Esophagus mucosa (tissue), 1 donor: ENCODE data around the gene ZNF808. TPM values are rescaled to one million over a fixed set of nuclear protein-coding genes. Genes with fewer than 3 reads are reported as not detected.
"Not testable (repeated sequence)": the region's sequence is repeated elsewhere in the genome, so short reads cannot be mapped to it uniquely, and the experiment has no call there.

Experiments used
- ATAC-seq: fragments of 200-7000 bp; cut with Tn5 transposase; one replicate; pipeline ENCODE4 v1.9.1; 2020
- total RNA-seq: library from RNA; stranded (reverse); gene quantifications from one replicate; pipeline ENCODE4 v1.2.4, GENCODE V29; 2023
- donor health status: DM: yes; HTN: yes; CAD: no.

The ZNF808 gene
- total RNA-seq, 1 donor from 2014 or later = 10.0 TPM

GRCh38 chr19:52536448-52536800, 9.0 kb downstream of the ZNF808 start:
- peak; percentile 30 for ATAC-seq

- ATAC-seq = not testable (repeated sequence)
Measured at GRCh38 chr19:52538815-52539214, 11.3 kb downstream of the ZNF808 start.

DNA sequence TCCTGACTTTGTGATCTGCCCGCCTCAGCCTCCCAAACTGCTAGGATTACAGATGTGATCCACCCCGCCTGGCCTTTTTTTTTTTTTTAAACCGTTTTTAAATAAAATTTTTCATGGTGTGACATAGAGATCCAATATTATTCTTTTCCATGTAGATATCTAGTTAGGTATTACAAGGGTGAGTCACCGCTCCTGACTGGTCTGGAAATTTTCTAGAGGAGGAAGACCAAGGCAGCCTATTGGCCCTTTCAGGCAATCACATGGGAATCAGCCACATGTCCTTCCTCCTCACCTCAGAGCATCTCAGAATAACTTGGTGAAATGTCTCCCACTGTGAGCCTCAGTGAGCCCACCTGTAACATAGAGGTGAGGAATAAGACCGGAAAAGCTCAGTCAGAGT, 13.7 kb downstream of the ZNF808 start:
- not testable (repeated sequence) for ATAC-seq

DNA sequence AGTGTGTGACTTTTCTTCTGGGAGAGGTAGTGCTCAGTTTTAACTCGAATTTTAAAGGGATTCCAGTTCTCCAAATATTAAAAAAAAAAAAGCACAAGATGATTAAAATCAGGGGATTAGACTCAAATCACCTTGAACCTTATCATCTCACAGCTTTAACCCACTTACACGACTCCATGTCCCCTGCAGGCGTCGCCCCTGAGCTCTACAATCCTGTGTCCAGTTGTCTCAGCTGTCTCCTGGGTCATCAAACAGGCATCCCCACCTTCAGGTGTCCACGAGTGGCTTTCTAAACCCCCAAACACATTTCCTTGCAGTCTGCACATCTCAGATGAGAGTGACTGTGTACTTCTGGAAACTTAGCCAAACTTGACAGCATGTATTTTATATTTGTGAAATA, 14.1 kb downstream of the ZNF808 start:
- no peak for ATAC-seq

DNA sequence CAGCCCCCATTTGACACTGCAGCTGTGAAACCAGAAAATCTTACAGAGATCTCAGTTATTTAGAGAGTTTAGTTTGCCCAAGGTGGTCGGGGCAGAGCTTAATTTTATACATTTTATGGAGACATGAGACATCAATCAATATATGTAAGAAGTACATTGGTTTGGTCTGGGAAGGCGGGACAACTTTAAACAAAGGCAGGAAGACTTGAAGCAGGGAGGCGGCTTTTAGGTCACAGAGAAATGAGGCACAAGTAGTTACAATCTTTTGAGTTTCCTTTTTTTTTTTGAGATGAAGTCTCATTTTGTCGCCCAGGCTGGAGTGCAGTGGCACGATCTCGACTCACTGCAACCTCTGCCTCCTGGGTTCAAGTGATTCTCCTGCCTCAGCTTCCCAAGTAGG, 15.1 kb downstream of the ZNF808 start:
- ATAC-seq = not testable (repeated sequence)

DNA sequence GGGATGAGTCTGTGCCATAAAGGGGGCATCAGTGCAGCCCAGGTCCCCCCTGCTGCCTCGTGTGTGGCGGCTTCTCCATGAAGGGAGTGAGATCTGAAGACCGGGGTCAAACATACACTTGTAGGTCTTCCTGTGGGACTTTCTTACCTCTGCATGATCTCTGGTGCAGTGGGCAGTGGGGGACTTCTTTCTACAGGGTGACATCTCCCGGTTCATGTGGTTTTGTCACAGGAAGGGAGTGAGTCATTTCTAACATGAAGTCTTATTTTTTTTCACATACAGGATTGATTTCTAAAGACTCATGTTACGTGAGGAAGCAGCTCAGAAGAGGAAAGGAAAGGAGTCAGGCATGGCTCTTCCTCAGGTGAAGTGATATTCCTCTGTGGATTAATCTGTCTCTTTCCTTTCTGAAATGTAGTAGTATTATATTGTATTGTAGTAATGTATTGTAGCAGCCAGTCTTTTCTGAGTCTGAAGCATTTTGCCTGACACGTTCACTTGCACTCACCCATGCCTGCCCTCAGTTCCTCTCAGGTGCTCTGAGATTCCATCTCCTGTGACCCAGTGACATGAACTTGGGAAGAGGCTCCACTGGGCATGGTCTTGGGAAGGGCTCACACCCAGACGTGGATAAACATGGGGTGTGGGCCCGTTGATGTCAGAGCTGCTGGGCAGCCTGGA, 15.7 kb downstream of the ZNF808 start:
- no peak for ATAC-seq

- no peak for ATAC-seq
Measured at GRCh38 chr19:52554216-52554971, 26.9 kb downstream of the ZNF808 start.

GRCh38 chr19:52557231-52557995, 29.9 kb downstream of the ZNF808 start:
- ATAC-seq = no peak

DNA sequence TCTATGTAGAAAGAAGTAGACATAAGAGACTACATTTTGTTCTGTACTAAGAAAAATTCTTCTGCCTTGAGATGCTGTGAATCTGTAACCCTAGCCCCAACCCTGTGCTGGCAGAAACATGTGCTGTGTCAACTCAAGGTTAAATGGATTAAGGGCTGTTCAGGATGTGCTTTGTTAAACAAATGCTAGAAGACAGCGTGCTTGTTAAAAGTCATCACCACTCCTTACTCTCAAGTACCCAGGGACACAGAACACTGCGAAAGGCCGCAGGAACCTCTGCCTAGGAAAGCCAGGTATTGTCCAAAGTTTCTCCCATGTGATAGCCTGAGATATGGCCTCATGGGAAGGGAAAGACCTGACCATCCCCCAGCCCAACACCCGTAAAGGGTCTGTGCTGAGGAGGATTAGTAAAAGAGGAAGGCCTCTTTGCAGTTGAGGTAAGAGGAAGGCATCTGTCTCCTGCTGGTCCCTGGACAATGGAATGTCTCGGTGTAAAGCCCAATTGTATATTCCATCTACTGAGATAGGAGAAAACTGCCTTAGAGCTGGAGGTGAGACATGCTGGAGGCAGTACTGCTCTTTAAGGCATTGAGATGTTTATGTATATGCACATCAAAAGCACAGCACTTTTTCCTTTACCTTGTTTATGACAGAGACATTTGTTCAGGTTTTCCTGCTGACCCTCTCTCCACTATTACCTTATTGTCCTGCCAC, 31.4 kb downstream of the ZNF808 start:
- not testable (repeated sequence) for ATAC-seq

GRCh38 chr19:52561611-52562010, 34.1 kb downstream of the ZNF808 start:
- not testable (repeated sequence) for ATAC-seq

- ATAC-seq = no peak
Measured at GRCh38 chr19:52566121-52566520, 38.7 kb downstream of the ZNF808 start.

DNA sequence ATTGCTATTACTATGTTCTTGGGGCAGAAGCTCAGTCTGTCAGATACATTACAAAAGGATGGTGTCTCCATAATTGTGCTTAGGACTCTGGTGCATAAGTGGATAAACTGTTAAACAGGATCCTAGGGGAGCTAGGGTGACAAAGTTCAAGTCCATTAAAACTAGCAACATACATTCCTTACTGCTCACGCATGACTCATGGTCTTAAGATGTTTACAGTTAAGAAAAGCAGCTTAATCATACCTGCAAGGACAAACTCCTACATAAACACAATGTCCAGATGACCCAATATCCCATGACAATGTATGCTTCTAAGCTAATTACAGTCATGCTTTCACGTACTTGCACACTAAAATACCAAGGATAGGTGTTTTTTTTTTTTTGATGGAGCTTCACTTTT, 39.1 kb downstream of the ZNF808 start:
- ATAC-seq = peak; percentile 31

- no peak for ATAC-seq
Measured at GRCh38 chr19:52567921-52568320, 40.5 kb downstream of the ZNF808 start.

DNA sequence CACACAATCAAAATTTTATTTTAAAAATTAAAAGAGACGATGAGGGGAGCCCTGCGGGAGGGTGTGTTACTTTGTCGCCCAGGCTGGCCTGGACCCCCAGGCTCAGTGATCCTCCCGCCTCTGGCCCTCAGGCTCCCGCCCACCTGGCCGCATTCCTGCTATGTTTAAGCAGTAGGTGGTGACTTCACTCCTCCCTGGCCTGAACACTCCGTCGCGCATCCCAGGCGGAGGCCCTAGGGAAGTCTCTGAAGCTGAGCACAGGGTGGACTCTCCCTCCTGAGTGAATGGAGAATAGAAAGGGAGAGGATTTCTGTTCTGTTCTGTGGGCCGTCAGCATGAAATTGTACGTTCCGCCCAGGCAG, 42.2 kb downstream of the ZNF808 start:
- ATAC-seq = not testable (repeated sequence)

DNA sequence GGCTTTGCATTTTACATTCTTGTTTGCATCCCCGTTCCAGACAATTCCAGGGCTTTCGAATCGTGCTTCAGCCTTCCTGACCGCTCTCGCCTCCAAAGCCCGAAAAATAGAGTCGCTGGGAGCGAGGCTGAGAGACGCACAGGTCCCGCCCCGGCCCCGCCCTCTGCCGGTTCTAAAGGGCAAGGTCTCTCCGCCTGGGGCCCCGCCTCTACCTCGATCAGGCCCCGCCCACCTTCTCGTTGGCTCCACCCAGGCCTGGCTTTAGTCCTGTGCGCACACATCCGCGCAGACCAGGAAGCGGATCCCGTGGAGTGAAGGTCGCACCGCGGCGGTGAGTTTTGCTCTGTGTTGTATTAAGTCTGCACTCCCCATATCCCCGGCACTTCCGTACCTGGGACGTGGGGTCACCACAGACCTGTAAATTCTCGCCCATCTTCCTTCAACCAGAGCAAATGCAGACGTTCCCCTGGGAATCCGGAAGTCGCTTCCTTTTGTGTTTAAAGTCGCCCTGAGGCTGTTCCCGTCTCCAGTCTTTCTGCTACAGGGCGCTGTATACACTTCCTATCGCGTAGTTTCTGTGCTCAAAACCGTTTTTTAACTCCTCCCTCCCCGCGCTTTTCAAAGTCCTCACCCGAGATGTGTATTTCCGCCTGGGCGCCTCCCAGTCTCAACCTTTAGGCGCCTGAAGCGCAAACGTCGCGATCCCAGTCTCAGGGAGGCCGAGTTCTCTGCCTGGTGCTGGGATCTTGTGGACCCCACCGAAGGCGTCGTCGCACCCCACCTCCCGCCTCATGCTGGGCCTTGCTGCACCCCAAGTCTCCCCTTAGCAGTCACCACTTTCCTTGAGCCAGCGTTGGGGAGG, 42.8 kb downstream of the ZNF808 start, which contains the start of gene ZNF701:
Gene ZNF701 (plus strand): TSS at position 288 of the 862 bp plus-strand sequence. CDS start 3,861 bp downstream, outside the sequence.
- ATAC-seq = peak; percentile 100

DNA sequence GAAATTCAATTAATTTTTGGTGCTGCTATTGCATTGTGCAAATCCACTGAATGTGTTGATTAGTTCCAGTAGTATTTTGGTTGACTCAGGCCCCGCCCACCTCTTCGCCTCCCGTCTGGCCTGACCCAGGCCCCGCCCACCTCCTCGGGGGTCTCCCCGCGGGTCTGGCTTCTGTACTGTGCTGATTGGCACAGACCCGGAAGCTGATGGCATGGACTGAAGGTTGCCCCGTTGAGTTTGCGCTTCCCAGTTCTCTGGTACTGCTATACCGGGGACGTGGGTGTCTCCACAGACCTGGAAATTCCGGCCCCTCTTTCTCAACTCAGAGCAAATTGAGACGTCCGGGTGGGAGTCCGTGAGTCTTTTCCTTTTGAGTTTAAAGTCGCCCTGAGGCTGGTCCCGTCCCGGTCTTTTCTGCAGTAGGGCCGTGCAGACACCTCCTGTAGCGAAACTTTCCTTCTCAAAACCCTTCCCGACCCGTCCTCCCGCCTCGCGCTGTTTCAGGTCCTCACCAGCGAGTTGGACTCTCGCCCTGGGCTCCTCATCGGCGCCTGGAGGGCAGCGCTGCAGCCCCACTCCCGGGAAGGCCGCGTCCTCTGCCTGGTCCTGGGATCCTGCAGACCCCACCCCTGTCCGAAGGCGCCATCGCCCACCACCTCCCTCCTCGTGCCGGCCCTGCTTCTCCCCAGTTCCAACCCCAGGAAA, 57.4 kb downstream of the ZNF808 start:
- ATAC-seq = no peak

- no peak for ATAC-seq
Measured at GRCh38 chr19:52585604-52586003, 58.1 kb downstream of the ZNF808 start.

DNA sequence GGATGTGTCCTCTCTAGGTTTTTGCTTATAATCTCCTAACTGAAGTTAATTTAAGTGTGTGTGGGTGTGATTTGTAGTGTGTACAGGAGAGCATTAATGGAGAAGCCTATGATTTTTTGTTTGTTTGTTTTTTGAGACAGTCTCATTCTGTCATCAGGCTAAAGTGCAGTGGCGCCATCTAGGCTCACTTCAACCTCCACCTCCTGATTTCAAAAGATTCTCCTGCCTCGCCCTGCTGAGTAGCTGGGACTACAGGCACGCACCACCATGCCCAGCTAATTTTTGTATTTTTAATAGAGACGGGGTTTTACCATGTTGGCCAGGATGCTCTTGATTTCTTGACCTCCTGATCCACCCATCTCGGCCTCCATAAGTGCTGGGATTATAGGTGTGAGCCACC, 63.3 kb downstream of the ZNF808 start:
- no peak for ATAC-seq

GRCh38 chr19:52592301-52592700, 64.8 kb downstream of the ZNF808 start:
- ATAC-seq = no peak

- ATAC-seq = not testable (repeated sequence)
Measured at GRCh38 chr19:52593441-52593840, 66.0 kb downstream of the ZNF808 start.

- ATAC-seq = no peak
Measured at GRCh38 chr19:52599241-52599640, 71.8 kb downstream of the ZNF808 start.
